Uterus (tissue), 4 donors: ENCODE results near the gene CACNG5. TPM values are rescaled to one million over a fixed set of nuclear protein-coding genes. Genes with fewer than 3 reads are reported as not detected.

Source experiments
- DNase-seq, 2 donors: peaks; one replicate each; pipeline ENCODE4 v3.0.0-alpha.2; 2019 to 2020
- H3K27ac ChIP-seq, 2 donors: fragments of 200-600 bp; sonication (generic); 1 replicate in 1 of 2; 2 replicates in 1 of 2; pipeline ENCODE4 v1.5.1; 2016 to 2018
- H3K27me3 ChIP-seq, 2 donors: fragments of 200-600 bp; sonication (generic); one replicate each; pipeline ENCODE4 v1.5.1; 2018 to 2019; ENCODE audit warnings: control low read depth in 1 of 2
- H3K36me3 ChIP-seq, 2 donors: fragments of 200-600 bp; sonication (generic); one replicate each; pipeline ENCODE4 v1.5.1; 2019; ENCODE audit warnings: control low read depth in 1 of 2
- H3K4me1 ChIP-seq, 2 donors: fragments of 200-600 bp; sonication (generic); one replicate each; pipeline ENCODE4 v1.5.1; 2018 to 2019; ENCODE audit warnings: control low read depth in 1 of 2
- H3K4me3 ChIP-seq, 2 donors: fragments of 200-600 bp; sonication (generic); 1 replicate in 1 of 2; 2 replicates in 1 of 2; pipeline ENCODE4 v1.5.1; 2018 to 2019; ENCODE audit warnings: mild to moderate bottlenecking in 1 of 2
- H3K9me3 ChIP-seq, 2 donors: fragments of 200-600 bp; sonication (generic); one replicate each; pipeline ENCODE4 v1.5.1; 2019; ENCODE audit warnings: control low read depth in 1 of 2
- CTCF ChIP-seq, 4 experiments: fragments of 200-600 bp in 2 of 4; fragments of 450-650 bp in 2 of 4; sonication (generic) in 2 of 4; IDR thresholded peaks; one replicate each; pipeline ENCODE4 v1.5.1; 2016 to 2019; ENCODE audit warnings: antibody characterized with exemption in 4 of 4, mild to moderate bottlenecking in 2 of 4, moderate library complexity in 1 of 4
- POLR2A ChIP-seq, 2 donors: fragments of 450-650 bp; IDR thresholded peaks; one replicate each; pipeline ENCODE4 v1.6.1; 2016; ENCODE audit warnings: antibody characterized with exemption in 2 of 2, mild to moderate bottlenecking in 1 of 2, moderate library complexity in 1 of 2
- intact Hi-C: fragments of 100-400 bp; cut with DNase I; formaldehyde crosslinking; loops from one replicate; pipeline ENCODE4 v1.15.1; 2023; ENCODE audit warnings: low total_unique reads
- total RNA-seq, 4 donors: library from RNA; depleted of rRNA in 3 of 4; stranded (reverse); fragments of >200 nt in 3 of 4; gene quantifications; one replicate each; pipeline versions ENCODE4 v1.1.0 to v1.2.4, GENCODE V29; 2014 to 2023
- donor health status: DM: yes; HTN: yes; CAD: no.

CACNG5 gene
- total RNA-seq, 4 donors from 2014 or later: 6.6 TPM; not detected in 3

GRCh38 chr17:66892246-66892645, 57.3 kb downstream of the CACNG5 start:
- no peak for TF ChIP-seq CTCF (IDR thresholded peaks at IDR 0.05)
- no peak for TF ChIP-seq POLR2A (IDR thresholded peaks at IDR 0.05)
- H3K9me3 ChIP-seq: no peaks in the 10 kb centered on the region
- no peaks in the 10 kb centered on the region for H3K4me1 ChIP-seq
- intact Hi-C loops: no loop called here
- no peak overlapping the region for H3K27ac ChIP-seq
- H3K4me3 ChIP-seq: no peak overlapping the region
- H3K27me3 ChIP-seq: no peaks in the 10 kb centered on the region
- no peaks in the 10 kb centered on the region for H3K36me3 ChIP-seq
- DNase-seq: no peak

GRCh38 chr17:66893382-66893781, 58.5 kb downstream of the CACNG5 start:
- no peak for DNase-seq
- H3K36me3 ChIP-seq: no peaks in the 10 kb centered on the region
- H3K4me3 ChIP-seq: no peak overlapping the region
- no peaks in the 10 kb centered on the region for H3K27me3 ChIP-seq
- H3K27ac ChIP-seq: no peak overlapping the region
- TF ChIP-seq CTCF (IDR thresholded peaks at IDR 0.05) (no peak), POLR2A (IDR thresholded peaks at IDR 0.05) (no peak)
- no peaks in the 10 kb centered on the region for H3K9me3 ChIP-seq
- intact Hi-C loops: no loop called here
- no peaks in the 10 kb centered on the region for H3K4me1 ChIP-seq

- Histone ChIP-seq H3K4me1 (no peaks in the 10 kb centered on the region), H3K27me3 (no peaks in the 10 kb centered on the region), H3K27ac (no peak overlapping the region), H3K4me3 (no peak overlapping the region), H3K9me3 (no peaks in the 10 kb centered on the region), H3K36me3 (no peaks in the 10 kb centered on the region)
- intact Hi-C loops: no loop called here
- DNase-seq: no peak
- TF ChIP-seq POLR2A (IDR thresholded peaks at IDR 0.05) (no peak), CTCF (IDR thresholded peaks at IDR 0.05) (no peak)
These were observed 58.9 kb downstream of the CACNG5 start for GRCh38 chr17:66893863-66894262.

GRCh38 chr17:66897141-66897540, 62.2 kb downstream of the CACNG5 start:
- no peak overlapping the region for H3K4me3 ChIP-seq
- DNase-seq: no peak
- no peaks in the 10 kb centered on the region for H3K9me3 ChIP-seq
- no peaks in the 10 kb centered on the region for H3K27me3 ChIP-seq
- TF ChIP-seq POLR2A (IDR thresholded peaks at IDR 0.05): no peak
- TF ChIP-seq CTCF (IDR thresholded peaks at IDR 0.05): no peak
- no peaks in the 10 kb centered on the region for H3K36me3 ChIP-seq
- H3K27ac ChIP-seq: no peak overlapping the region
- intact Hi-C loops: no loop called here
- no peaks in the 10 kb centered on the region for H3K4me1 ChIP-seq

- intact Hi-C loops: no loop called here
- Histone ChIP-seq H3K4me3 (no peak overlapping the region), H3K27me3 (no peaks in the 10 kb centered on the region), H3K27ac (no peak overlapping the region), H3K9me3 (no peaks in the 10 kb centered on the region), H3K36me3 (no peaks in the 10 kb centered on the region), H3K4me1 (no peaks in the 10 kb centered on the region)
- TF ChIP-seq CTCF (IDR thresholded peaks at IDR 0.05) (no peak), POLR2A (IDR thresholded peaks at IDR 0.05) (no peak)
- DNase-seq: no peak
These were observed 63.6 kb downstream of the CACNG5 start for GRCh38 chr17:66898536-66898935.
